ENCODE measurements around the gene SLC9C2. TPM values are rescaled to one million over a fixed set of nuclear protein-coding genes. Genes with fewer than 3 reads are reported as not detected.
"Not testable (repeated sequence)": the region's sequence is repeated elsewhere in the genome, so short reads cannot be mapped to it uniquely, and the experiment has no call there.

SLC9C2 gene
- total RNA-seq, 1 donor from 2014 or later, result not detected

DNA sequence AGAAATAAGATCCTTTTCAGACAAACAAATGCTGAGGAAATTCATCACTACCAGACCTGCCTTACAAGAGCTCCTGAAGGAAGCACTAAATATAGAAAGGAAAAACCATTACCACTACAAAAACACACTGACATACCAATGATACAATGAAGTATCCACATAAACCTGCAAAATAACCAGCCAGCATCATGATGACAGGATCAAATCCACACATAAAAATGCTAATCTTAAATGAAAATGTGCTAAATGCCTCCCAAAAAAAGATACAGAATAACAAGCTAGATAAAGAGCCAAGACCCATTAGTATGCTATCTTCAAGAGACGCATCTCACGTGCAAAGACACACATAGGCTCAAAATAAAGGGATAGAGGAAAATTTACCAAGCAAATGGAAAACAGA lies 140.2 kb downstream of the SLC9C2 start:
- not testable (repeated sequence) for DNase-seq (ENCODE audit: extremely low read depth, low read depth, low spot score)

- DNase-seq (ENCODE audit: extremely low read depth, low read depth, low spot score), result no peak
These were observed 143.0 kb downstream of the SLC9C2 start for GRCh38 chr1:173459885-173460284.

DNA sequence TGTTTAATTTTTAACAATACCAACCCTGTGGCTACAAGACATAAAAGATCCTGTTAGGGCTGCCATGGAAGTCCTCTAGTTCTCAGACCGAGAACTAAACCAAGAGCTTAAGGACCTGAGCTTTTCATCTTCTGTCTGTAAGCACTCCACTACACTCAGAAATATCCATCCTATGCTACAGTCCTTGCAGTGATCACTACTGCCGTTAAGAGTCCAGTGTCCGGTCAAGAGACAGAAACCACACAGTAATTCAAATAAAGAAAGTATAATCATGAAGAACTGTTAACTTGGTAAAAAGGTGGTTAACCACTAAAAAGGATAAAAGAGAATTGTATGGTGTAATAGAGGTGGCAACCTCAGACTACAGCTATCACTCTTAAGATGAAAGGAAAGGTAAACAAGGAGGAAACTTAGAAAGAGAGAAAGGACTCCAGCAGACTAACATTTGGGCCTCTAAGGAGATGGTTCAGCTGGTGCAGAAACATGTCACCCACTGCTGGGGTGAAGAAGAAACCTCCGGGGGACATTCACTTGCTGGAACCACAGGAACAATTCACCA lies 147.8 kb downstream of the SLC9C2 start:
- no peak for DNase-seq (ENCODE audit: extremely low read depth, low read depth, low spot score)

DNA sequence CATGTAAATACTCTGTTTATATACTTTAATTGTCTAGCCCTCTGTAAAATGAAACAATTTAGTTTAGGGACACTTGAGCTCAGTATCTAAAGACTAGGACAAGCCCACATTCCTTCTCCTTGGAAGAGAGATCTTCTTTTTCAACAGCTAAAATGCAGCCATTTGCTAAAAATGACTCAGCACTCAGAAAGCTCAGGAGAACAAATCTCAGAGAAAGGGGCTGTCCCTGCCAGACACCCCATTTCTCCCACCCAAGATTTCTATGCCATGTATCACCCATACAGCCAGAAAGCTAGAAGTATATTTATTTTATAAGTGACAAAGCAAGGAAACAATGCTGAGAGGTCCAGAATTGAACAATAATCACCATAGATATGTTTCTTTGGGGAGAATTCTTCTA lies 148.9 kb downstream of the SLC9C2 start:
- DNase-seq (ENCODE audit: extremely low read depth, low read depth, low spot score), result no peak

- no peak for DNase-seq (ENCODE audit: extremely low read depth, low read depth, low spot score)
These were observed 150.9 kb downstream of the SLC9C2 start for GRCh38 chr1:173451981-173452380.

Other genes with a start within 250 kb of the SLC9C2 start
- 230 and 268 TPM in 2 replicates for gene PRDX6, start 125.7 kb downstream of the SLC9C2 start, total RNA-seq
- not detected in 2 replicates for gene TEX50, start 32.3 kb upstream of the SLC9C2 start, total RNA-seq
- 0.64 TPM in 1 of 2 replicates, not detected in the other for gene ANKRD45, start 66.8 kb upstream of the SLC9C2 start, total RNA-seq
- gene KLHL20, start 111.9 kb upstream of the SLC9C2 start, total RNA-seq, result 23.0 and 29.4 TPM in 2 replicates
- 18.8 and 18.9 TPM in 2 replicates for gene DARS2, start 221.6 kb upstream of the SLC9C2 start, total RNA-seq
- 5.3 and 5.4 TPM in 2 replicates for gene CENPL, start 221.8 kb upstream of the SLC9C2 start, total RNA-seq